NB4 (cell line): ENCODE results near the gene IL17RB.

Experiments used
- CTCF ChIP-seq: IDR thresholded peaks from one replicate; pipeline ENCODE4 v1.5.1; 2012; ENCODE audit warnings: low read depth, low read length
- POLR2A ChIP-seq: IDR thresholded peaks from 2 replicates; pipeline ENCODE4 v1.6.1; 2011; ENCODE audit warnings: mild to moderate bottlenecking; ENCODE audit not compliant: insufficient read length; ENCODE audit errors: extremely low read depth

- TF ChIP-seq POLR2A (no peak), CTCF (no peak)
Observed at GRCh38 chr3:53837331-53837730, 9.0 kb upstream of the IL17RB start.
